A673 (cell line): ENCODE data around the gene TBL1X. TPM values are rescaled to one million over a fixed set of nuclear protein-coding genes. Genes with fewer than 3 reads are reported as not detected.
"Not testable (repeated sequence)": the region's sequence is repeated elsewhere in the genome, so short reads cannot be mapped to it uniquely, and the experiment has no call there.

Experiments
- BruUV-seq: library from RNA; stranded (reverse); fragments of 400-500 nt; replicated peaks from 2 replicates; lab custom pipeline; 2021; lab: Mats Ljungman, UMichigan
- CTCF ChIA-PET: fragments of 300-600 bp; sonication (Branson Sonifier 250); formaldehyde crosslinking; loops from one replicate; lab custom pipeline; 2022; ENCODE audit warnings: antibody characterized with exemption; lab: Charles Lee
- POLR2A ChIA-PET: fragments of 300-600 bp; sonication (Branson Sonifier 250); formaldehyde crosslinking; loops from one replicate; lab custom pipeline; 2022; ENCODE audit warnings: antibody characterized with exemption; ENCODE audit not compliant: low non-redundant PET; lab: Charles Lee
- DNase-seq: peaks from one replicate; pipeline ENCODE4 v3.0.0-alpha.2; 2015; ENCODE audit warnings: low spot score
- H3K27ac ChIP-seq: fragments of 200-600 bp; sonication (generic); 2 replicates; pipeline ENCODE4 v1.5.1; 2016; ENCODE audit warnings: mixed run types, low read depth, mild to moderate bottlenecking, mixed read lengths, antibody characterized with exemption, low read length; ENCODE audit not compliant: poor library complexity, severe bottlenecking
- H3K27me3 ChIP-seq: fragments of 200-600 bp; sonication (generic); replicated peaks from 2 replicates; pipeline ENCODE4 v1.6.1; 2017; ENCODE audit warnings: mixed run types, low read depth, mild to moderate bottlenecking, mixed read lengths, antibody characterized with exemption, low read length; ENCODE audit not compliant: insufficient read depth, poor library complexity
- H3K36me3 ChIP-seq: fragments of 200-600 bp; sonication (generic); 2 replicates; pipeline ENCODE4 v1.6.1; 2016; ENCODE audit warnings: mixed run types, mild to moderate bottlenecking, mixed read lengths, antibody characterized with exemption, low read length; ENCODE audit not compliant: insufficient read depth, poor library complexity, severe bottlenecking
- H3K4me1 ChIP-seq: fragments of 200-600 bp; sonication (generic); 2 replicates; pipeline ENCODE4 v1.6.1; 2017; ENCODE audit warnings: mixed run types, mild to moderate bottlenecking, mixed read lengths, antibody characterized with exemption, low read length; ENCODE audit not compliant: insufficient read depth, poor library complexity, severe bottlenecking
- H3K4me3 ChIP-seq: fragments of 200-600 bp; sonication (generic); 2 replicates; pipeline ENCODE4 v1.5.1; 2016; ENCODE audit warnings: low read depth, mixed run types, mild to moderate bottlenecking, mixed read lengths, low read length; ENCODE audit not compliant: poor library complexity, severe bottlenecking
- H3K9me3 ChIP-seq: fragments of 200-600 bp; sonication (generic); 2 replicates; pipeline ENCODE4 v1.6.1; 2016; ENCODE audit warnings: mixed run types, low read depth, mild to moderate bottlenecking, mixed read lengths, antibody characterized with exemption, low read length; ENCODE audit not compliant: poor library complexity, severe bottlenecking
- EZH2 ChIP-seq: fragments of 200-600 bp; sonication (generic); IDR thresholded peaks from 2 replicates; pipeline ENCODE4 v1.6.1; 2017; ENCODE audit warnings: borderline replicate concordance, low read depth, mild to moderate bottlenecking, mixed read lengths, antibody characterized with exemption, low read length; ENCODE audit not compliant: poor library complexity, severe bottlenecking
- intact Hi-C: fragments of 100-400 bp; cut with micrococcal nuclease; formaldehyde crosslinking; loops from one replicate; pipeline ENCODE4 v1.10.0; 2022; ENCODE audit not compliant: unreplicated experiment
- total RNA-seq: library from RNA; stranded (reverse); gene quantifications from 2 replicates; pipeline ENCODE4 v1.2.3, GENCODE V29; 2021
- TF ChIP-seq, protein P1 (sequence below): fragments of 300-800, 200-600 bp; sonication (generic); conservative IDR thresholded peaks from 2 replicates; pipeline ENCODE4 v1.5.1; 2017; ENCODE audit warnings: low read depth, mild to moderate bottlenecking, antibody characterized with exemption, low read length, moderate library complexity, mixed read lengths

Gene TBL1X
- total RNA-seq, 1 experiment from 2014 or later, result 26.9 TPM

- H3K27ac ChIP-seq, result no peak overlapping the region
- peak; percentile 27 for DNase-seq
Observed at GRCh38 chrX:9535101-9535500, 70.2 kb downstream of the TBL1X start.

GRCh38 chrX:9536156-9536555, 71.3 kb downstream of the TBL1X start:
- BruUV-seq, H3K27ac ChIP-seq, POLR2A ChIA-PET, H3K4me3 ChIP-seq, H3K27me3 ChIP-seq, H3K9me3 ChIP-seq, intact Hi-C loops, H3K36me3 ChIP-seq, DNase-seq, CTCF ChIA-PET: not testable (repeated sequence)
- H3K4me1 ChIP-seq, result peaks cover 11% of the 10 kb centered on the region

More at GRCh38 chrX:9535101-9535500, 70.2 kb downstream of the TBL1X start:
- intact Hi-C loops, result no loop called here
- no peak for TF ChIP-seq EZH2
- TF ChIP-seq, protein P1, sequence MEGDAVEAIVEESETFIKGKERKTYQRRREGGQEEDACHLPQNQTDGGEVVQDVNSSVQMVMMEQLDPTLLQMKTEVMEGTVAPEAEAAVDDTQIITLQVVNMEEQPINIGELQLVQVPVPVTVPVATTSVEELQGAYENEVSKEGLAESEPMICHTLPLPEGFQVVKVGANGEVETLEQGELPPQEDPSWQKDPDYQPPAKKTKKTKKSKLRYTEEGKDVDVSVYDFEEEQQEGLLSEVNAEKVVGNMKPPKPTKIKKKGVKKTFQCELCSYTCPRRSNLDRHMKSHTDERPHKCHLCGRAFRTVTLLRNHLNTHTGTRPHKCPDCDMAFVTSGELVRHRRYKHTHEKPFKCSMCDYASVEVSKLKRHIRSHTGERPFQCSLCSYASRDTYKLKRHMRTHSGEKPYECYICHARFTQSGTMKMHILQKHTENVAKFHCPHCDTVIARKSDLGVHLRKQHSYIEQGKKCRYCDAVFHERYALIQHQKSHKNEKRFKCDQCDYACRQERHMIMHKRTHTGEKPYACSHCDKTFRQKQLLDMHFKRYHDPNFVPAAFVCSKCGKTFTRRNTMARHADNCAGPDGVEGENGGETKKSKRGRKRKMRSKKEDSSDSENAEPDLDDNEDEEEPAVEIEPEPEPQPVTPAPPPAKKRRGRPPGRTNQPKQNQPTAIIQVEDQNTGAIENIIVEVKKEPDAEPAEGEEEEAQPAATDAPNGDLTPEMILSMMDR, result no peak
- no TSS peak for BruUV-seq
- Histone ChIP-seq H3K4me3 (no peak overlapping the region), H3K27me3 (no peaks in the 10 kb centered on the region), H3K9me3 (no peaks in the 10 kb centered on the region), H3K36me3 (no peaks in the 10 kb centered on the region), H3K4me1 (peaks cover 17% of the 10 kb centered on the region)
- CTCF ChIA-PET, result no interaction called here
- POLR2A ChIA-PET, result no interaction called here

GRCh38 chrX:9537781-9538180, 72.9 kb downstream of the TBL1X start:
- POLR2A ChIA-PET, result no interaction called here
- BruUV-seq, result no TSS peak

More at GRCh38 chrX:9537781-9538180, 72.9 kb downstream of the TBL1X start:
- no peaks in the 10 kb centered on the region for H3K36me3 ChIP-seq
- CTCF ChIA-PET, result no interaction called here
- intact Hi-C loops, result no loop called here
- H3K4me1 ChIP-seq, result peaks cover 6% of the 10 kb centered on the region
- no peaks in the 10 kb centered on the region for H3K27me3 ChIP-seq
- DNase-seq, result no peak
- no peak overlapping the region for H3K4me3 ChIP-seq
- H3K27ac ChIP-seq, result no peak overlapping the region
- TF ChIP-seq, protein P1, result no peak
- TF ChIP-seq EZH2, result no peak
- no peaks in the 10 kb centered on the region for H3K9me3 ChIP-seq
